IPS-11a (cell line): ENCODE data around the gene PTTG2.

Experiments
- H3K4me3 ChIP-seq: one replicate; pipeline ENCODE4 v1.5.1; 2013; ENCODE audit warnings: low read depth, low read length, control low read depth

The PTTG2 gene

DNA sequence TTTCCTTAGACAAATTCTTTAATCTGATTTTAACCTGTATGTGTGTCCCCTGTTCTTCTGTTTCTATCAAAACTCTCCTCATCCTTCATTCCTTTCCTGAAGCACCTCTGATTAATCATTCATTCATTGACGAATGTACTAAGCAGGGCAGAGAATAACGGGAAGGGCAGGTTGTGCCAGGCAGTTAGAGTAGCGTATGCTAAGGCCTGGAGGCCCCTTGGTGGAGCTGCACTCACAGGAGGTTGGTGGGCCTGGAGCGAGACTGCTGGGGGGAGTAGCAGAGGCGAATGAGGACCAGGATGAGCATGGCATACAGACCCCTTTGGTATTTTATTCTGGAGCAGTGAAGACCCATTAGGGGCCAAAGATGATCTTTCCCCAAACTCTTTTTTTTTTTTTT, 22.5 kb downstream of the PTTG2 start:
- H3K4me3 ChIP-seq, result no peak overlapping the region

DNA sequence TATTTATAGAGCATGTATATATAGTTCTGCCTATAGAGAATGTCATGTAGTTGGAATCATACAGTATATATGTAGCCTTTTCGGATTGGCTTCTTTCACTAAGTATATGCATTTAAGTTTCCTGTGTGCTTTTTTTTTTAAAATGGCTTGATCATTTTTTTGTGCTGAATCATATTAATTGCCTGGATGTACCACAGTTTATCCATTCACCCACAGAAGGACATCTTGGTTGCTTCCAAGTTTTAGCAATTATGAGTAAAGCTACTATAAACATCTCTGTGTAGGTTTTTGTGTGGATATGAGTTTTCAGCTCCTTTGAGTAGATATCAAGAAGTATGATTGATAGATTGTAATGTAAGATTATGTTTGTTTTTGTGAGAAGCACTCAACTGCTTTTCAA, 23.8 kb downstream of the PTTG2 start:
- no peak overlapping the region for H3K4me3 ChIP-seq

DNA sequence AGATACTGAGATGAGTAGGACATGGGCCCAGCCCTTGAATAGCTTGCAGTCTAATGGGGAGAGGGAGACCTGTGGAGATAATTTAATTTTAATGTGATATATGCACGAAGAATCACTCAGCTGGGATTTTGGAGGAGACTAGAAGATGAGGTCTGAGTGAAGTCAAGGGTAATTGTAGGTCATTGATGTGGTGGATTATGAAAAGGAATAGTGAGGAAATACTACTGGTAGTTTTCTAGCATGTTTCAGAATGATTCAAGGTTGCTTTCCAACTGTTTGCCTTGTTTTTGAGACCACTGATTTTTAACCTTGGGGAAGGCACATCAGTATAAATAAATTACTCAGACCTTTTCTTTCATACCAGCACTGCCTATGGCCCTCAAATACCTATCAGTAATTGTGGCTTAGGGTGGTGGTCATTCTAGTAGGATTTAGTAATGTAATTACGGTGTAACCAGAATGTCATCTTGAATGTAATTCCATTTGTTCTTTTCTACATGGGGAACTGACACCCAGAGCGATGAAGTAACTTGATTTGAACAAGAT, 25.6 kb downstream of the PTTG2 start:
- H3K4me3 ChIP-seq, result no peak overlapping the region

DNA sequence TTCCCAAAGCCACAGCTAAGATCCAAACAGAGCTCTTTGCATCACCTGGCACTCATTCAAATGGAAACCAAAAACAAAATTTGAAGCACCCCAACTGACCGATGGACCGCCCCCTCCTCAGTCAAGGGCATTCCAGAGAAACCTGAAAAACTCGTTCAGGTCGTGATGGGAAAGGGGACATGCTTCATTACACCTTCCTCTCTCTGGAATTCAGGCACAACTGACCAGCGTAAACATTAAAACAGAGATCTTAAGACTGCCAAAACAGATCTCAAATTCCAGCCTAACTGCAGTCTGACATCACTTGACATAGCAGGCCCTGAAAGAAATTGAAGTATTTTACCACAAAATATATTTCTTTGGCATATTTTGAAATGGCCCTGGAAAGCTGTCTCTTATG, 28.5 kb downstream of the PTTG2 start:
- H3K4me3 ChIP-seq, result no peak overlapping the region

DNA sequence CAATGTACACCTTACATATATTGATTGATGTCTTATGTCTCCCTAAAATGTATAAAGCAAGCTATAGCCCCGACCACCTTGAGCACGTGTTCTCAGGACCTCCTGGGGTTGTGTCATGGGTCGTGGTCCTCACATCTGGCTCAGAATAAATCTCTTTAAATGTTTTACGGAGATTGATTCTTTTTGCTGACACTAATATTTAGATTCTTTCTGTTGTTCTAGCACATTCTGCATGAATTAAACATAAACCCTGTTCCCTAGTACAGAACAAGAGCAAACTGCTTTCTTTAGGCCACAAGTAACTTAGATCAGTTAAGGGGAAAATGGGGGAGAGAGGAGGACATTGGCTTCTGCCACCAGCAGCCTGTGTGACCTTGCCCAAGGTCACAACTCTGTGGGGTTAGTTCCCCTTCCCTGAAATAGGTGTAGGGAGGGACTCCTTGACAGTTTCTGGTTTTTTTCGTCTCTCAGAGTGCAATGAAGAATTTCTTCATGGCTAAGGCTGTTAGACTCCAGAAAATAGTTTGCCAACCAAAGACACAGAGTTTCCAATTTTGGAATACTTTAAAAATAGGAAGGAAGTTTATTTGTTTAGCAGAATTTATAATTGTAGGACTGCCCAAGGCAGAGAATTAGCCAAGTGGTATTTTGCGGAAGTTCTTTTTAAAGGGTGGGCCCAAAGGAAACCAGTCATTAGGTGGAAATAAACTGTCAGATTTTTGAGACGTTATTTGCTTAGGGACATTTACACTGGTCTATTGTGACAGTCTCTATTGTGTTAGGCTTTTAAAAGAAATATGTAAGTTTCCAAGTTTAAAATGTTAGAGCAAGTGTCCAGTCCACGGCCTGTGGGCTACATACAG, 29.4 kb downstream of the PTTG2 start:
- no peak overlapping the region for H3K4me3 ChIP-seq

DNA sequence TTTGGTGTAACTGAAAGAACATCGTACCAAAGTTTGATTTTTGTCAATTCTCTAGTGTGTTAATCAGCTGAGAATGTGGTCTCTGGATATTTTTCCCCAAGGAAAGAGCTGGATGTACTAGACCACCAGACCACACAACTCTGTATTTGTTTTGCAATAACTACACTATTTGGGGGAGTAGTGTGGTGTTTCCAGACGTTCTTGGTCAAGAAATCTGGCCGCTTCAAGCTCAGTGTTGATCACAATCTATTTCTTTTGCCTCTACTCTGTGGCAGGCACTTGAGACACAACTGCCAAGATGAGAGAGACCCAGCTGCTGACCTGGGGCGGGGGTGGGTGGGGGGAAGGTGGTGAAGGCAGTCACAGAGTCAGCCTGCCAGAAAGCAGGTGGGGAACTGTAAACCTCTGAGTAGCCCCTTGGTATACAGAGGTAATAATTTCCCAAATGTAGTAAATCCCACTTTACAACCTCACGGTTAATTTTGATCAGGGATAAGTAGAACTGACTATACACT, 30.6 kb downstream of the PTTG2 start:
- H3K4me3 ChIP-seq, result no peak overlapping the region

DNA sequence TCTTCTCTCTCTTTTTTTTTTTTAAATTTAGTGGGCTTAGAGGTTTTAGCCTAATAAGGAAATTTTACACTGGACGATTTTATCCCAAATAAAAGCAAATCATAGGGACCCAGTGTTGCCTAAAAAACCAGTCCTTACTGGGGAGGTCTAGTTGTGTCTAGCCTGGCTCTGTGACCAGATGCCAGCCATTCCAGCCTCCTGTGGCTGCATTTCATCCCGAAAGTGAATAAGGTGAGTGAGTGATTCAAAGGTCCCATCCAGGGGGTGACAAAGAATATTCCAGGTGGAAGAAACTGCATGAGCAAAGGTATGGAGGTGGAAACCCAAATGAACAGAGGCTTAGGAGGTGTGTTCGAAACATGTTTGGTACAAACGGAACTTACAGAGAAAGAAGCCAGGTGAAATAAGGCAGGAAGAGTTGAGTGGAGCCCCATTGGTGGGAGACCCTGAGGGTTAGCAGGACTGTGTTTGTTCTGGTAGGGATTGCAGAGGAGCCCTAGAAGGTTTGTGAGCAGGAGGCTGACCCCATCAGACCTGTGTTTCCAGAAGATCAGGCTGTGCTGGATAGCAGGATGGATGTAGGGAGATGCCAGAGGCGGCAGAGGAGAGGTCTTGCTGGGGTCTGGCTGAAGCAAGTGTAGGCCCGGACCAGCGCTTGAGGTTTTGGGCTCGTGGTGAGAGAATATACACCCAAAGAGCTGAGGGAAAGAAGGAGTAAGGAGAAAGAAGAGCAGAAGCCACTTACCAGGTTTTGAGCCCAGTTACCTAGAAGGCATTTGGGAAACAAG, 31.6 kb downstream of the PTTG2 start:
- H3K4me3 ChIP-seq, result no peak overlapping the region

DNA sequence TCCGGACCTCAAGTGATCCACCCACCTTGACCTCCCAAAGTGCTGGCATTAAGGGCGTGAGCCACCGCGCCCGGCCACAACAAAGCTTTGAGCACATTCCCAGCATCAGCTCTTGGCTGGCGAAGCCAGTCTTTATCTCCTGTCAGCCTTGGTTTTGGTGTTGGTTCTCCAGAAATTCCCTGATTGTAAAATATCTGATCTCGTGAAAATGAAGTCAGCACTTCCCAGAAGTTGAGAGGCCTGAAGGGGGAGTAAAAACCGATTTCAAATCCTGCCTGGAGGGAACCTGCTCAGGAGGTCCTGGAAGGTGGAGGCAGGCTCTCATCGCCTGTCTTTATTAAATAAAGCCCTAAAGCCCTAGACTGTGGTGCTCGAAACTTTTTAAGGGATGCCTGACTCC, 33.6 kb downstream of the PTTG2 start:
- H3K4me3 ChIP-seq, result no peak overlapping the region

DNA sequence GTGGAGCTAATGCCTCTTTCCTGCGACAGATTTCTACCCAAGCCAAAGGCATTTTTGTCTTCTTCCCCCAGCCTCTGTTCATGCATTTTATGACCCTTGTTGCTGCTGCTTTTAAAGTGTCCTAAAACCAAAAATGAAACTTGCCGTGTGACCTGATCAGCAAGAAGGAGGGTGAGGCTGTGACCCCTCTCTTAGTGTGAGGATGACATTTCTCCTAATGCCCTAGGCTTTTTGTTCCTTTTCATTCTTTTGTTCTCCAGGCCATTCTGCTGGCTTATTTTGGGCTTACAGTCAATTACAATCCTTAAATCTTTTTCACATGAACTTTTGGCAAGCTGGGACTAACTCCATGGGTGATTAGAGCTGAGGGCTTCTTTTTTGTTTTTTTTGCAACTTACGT, 34.4 kb downstream of the PTTG2 start:
- no peak overlapping the region for H3K4me3 ChIP-seq

DNA sequence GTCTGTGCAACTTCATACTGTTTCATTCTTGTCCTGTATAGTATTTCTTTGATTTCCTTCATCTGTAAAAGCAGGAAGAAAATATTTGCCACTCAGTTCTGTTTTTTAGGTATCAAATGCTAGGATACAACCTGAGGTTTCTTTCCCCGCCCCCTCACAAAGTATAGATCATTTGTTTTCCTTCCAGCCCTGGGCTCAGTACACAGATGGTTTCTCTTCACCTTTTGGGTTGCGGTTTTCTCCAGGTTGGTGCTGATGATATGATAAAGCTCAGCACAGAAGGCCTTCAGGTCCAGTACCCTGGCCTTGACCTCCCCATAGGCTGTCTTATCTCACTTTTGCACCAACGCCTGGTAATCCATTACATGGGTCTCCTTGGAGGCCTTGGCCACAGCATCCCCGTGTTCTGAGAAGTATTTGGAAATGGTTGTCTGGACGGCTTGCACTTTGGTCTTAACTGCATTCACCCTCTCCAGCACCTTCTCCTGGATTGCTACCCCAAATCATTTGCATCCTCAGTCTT, 35.2 kb downstream of the PTTG2 start:
- H3K4me3 ChIP-seq, result no peak overlapping the region

DNA sequence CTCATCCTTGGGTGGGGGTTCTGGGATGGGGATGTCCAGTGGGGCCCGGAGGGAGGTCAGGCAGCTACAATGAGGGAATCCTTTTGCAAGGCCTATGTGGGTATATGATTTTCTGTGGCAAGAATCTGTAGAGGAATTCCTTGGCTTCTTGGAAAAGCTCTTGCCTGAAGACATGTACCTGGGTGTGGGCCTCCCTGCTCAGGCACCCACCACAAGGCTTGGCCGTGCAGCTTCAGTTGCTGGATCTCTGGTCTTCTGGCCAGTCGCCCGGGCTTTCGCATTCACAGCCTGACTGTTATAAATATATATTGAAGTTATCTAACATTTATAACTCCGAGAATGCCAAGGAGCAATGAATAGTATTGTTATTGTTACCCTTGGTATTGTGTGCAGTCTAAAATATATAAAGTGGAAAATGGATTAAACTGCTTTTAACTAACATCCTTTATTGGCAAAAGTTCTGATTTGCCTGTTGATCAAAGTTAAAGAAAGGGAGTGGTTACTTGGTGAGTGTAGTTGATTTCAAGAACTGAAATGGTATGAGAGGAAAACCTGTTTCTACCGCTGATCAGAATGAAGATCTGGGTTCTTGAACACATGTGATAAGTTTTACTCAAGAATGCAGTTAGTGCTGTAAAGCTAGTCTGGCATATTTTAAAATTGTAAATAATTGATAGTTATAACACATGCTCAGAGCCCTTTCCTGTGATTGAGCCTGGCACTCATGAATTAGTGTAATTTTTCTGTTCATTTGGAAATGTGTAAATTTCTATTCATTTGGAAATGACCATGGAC, 36.0 kb downstream of the PTTG2 start:
- H3K4me3 ChIP-seq, result no peak overlapping the region

DNA sequence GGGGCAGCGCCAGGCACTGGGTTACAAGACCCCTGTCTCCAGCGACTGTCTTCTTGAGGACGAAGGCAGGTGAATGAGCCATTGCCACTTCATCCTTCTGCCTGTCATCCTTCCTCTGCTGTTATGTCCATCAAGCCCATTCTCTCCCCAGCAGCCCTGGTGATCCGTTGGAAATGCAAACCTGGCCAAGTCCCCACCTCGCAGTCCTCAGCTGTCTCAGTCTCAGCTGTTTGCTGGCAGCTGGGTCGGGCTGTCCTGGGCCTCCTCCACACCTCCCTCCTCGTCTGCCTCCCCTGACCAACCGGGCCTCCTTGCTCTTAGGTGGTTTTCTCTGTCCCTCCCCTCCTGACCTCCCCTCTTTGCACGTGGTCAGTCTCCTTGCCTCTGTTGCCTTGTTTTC, 38.0 kb downstream of the PTTG2 start:
- no peak overlapping the region for H3K4me3 ChIP-seq

DNA sequence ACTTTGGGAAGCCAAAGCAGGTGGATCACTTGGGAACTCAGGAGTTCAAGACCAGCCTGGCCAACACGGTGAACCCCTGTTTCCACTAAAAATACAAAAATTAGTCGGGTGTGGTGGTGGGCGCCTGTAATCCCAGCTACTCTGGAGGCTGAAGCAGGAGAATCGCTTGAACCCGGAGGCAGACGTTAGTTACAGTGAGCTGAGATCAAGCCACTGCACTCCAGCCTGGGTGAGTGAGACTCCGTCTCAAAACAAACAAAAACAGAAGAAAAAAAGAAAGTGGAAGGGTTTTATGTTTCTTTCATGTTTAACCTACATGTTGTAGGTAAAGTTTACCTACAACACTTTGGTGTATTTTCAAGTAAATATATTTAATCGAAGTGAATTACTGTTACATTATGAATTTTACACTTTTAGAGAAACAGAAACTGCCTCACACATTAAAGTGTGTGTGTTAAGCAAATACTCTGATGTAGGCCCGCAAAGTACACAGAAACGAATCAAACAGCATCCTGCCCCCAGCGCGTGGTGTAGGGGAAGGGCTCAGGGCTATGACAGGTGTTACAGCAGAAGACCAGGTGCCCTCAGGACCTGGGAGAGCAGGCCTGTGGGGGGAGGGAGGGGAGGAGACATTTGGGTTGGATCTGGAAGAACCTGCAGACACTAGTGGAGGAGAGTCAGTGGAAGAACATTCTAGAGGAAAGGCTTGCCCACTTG, 39.0 kb downstream of the PTTG2 start:
- H3K4me3 ChIP-seq, result no peak overlapping the region

DNA sequence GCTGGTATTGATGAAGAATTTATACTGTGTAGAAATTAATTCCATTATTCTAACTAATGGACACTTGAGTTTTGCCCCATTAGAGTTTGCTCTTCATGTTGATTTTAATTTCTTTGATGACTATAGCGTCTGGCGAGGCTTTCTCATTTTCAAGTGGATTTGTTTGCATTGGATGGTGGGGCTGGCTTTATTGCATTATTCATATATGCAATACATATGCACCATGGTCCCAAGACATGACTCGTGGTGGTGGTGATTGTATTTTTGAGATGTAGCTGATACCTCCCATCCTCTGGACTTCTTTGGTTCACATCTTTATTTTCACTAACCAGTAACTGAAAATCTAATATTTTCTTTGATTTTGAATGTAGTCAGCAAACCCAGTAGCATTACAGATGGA, 39.8 kb downstream of the PTTG2 start:
- no peak overlapping the region for H3K4me3 ChIP-seq

DNA sequence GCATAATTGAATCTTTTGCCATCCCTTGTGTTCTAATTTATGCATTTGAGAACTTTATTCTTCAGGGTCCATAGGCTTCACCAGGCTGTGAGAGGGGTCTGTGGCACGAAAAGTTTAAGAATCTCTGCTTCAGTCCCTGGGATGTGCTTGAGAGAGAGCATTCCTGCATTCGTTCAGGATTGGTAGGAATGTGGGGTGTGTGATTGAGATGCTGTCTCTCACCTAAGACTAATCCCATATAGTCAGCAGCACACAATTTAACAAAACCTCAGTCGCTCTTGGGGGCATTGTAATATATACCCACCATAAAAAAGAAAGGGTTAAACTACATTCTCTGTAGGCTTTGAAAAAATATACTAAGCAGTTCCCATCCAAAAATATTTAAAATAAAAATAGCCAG, 41.7 kb downstream of the PTTG2 start:
- no peak overlapping the region for H3K4me3 ChIP-seq

DNA sequence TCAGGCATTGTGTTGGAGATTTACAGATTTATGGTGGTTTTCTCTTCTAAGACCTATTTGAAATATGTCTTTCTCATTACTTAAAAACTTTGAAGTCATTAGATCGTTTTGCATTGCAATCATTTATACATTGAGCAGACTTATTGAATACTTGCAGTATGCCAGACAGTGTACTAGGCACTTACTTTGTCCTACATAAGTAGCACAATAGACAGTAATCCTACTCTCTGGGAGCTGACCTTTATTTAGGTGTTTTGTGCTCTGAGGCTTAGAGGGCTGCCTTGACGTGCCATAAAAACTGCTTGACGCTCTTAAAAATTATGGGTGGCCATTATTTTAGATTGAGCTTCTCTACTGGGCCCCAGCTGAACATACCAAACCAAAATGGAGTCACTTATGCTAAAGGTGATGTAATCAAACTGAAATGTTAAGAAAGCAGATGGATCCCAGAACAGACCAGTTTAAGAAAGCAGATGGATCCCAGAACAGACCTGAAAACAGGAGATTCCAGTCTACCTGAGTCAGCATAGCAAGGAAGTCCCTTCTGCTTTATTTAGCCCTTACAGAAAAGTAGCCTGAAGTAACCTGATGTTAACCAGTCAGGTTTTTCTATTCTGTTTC, 42.4 kb downstream of the PTTG2 start:
- H3K4me3 ChIP-seq, result no peak overlapping the region

DNA sequence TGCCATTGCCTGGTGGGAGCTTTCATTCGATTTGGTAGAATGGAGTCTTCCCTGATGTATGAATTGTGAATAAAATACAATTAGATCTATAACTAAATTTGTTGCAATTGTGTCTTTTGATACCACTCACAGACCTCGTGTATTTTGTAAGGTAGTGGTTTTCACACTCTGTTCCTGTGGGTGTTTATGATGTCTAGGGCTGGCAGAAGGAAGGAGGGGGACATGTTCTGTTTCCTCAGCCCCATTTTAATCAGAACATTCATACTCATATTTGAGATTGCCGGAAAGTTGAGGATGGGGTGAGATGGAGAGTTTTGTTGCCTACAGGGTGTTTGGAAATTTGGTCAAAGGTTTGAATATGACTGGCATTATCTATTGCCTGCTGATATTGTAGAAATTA, 42.9 kb downstream of the PTTG2 start:
- H3K4me3 ChIP-seq, result no peak overlapping the region

DNA sequence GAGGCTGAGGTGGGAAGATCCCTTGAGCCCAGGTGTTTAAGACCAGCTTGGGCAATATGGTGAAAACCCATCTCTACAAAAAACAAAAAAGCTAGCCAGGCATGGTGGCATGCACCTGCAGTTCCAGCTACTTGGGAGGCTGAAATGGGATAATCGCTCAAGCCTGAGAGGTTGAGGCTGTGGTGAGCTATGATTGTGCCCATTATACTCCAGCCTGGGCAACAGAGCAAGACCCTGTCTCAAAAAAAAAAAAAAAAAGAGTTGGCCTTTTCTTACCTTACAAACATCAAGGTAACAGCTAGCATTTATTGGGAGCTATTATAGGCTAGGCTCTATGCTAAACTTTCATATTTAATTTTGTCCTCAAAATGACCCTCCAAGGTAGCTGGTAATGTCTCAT, 43.4 kb downstream of the PTTG2 start:
- no peak overlapping the region for H3K4me3 ChIP-seq

DNA sequence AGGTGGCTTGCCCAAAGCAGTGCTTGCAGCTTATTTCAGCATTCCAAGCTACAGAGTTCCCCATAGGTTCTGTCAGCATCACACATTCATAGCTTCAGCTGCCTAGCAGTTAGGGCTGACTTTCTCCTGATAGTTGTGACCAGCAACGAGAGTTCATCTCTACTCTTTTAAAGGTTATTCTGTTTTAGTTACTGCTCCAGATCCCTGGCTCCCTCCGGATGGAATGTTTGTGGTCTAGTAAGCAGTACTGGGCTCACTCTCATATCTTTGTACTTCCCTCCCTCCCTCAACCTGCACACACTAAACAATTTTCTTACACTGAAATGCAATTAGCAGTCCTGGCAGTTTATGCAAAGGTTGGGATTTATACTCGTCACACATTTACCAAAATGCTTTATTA, 43.9 kb downstream of the PTTG2 start:
- H3K4me3 ChIP-seq, result no peak overlapping the region

DNA sequence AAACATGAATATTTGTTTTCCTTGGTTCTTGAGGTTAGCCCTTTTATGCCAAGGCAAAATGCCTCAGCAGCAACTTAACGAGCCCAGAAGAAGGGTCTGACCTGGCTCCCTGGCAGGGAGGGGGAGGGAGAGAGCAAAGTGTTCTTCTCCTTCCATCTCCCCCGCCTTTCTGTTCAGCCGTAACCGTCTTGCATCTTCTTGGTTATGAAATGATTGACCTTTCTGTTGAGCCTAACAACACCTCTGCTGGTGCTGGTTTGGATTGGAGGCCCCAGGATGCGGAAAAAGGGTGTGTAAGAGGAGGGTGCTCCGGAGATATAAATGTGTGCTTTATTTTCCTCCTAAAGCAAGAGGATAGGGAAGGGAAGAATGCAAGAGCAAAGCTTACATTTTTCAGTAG, 44.7 kb downstream of the PTTG2 start:
- no peak overlapping the region for H3K4me3 ChIP-seq
